IPS-15b (cell line): Measurements from ENCODE around the gene LASP1NB.

Experiments
- H3K27me3 ChIP-seq: one replicate; pipeline ENCODE4 v1.6.1; 2013; ENCODE audit warnings: low read length; ENCODE audit not compliant: control insufficient read depth, insufficient read depth
- H3K36me3 ChIP-seq: one replicate; pipeline ENCODE4 v1.6.1; 2013; ENCODE audit warnings: low read length; ENCODE audit not compliant: control insufficient read depth, insufficient read depth
- H3K4me1 ChIP-seq: one replicate; pipeline ENCODE4 v1.6.1; 2013; ENCODE audit warnings: mild to moderate bottlenecking, low read length; ENCODE audit not compliant: control insufficient read depth, insufficient read depth
- H3K4me3 ChIP-seq: one replicate; pipeline ENCODE4 v1.5.1; 2013; ENCODE audit warnings: low read depth, low read length
- H3K9ac ChIP-seq: one replicate; pipeline ENCODE4 v1.6.1; 2013; ENCODE audit warnings: low read depth, mild to moderate bottlenecking, low read length
- H3K9me3 ChIP-seq: one replicate; pipeline ENCODE4 v1.6.1; 2013; ENCODE audit warnings: mild to moderate bottlenecking, low read length; ENCODE audit not compliant: control insufficient read depth, insufficient read depth

Gene LASP1NB

DNA sequence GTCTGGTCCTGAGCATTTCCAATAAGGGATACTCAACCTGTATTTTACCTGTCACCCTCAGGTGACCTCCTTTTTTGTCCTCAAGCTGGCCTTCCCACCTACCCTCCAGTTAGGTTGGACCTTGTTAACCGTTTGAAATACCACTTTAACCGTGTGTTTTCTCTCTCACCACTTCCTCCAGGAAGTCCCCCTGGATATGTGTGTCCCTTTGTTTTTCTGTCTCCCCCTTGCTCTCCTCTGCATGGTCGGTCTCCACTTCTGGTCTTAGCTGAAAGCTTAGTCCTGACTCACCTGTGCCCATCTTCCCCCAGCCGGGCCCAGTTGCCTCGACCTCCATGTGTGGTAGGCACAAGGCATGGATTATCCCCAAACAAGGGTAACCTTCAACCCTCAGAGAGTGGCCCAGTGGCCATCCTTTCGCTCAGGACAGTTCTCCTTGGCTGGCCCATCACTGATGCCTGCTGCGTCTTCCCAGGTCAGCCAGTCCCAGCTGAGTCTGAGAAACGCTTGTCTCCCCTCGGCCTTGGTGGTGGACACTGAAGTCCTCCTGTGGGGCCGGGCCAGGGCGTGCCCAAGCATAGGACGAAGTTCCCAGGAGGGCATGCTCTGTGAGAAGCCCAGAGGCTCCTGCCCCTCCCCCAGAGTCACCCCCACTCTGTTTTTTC, 35.5 kb upstream of the LASP1NB start:
- H3K4me3 ChIP-seq: no peak overlapping the region
- no peaks in the 10 kb centered on the region for H3K27me3 ChIP-seq
- no peak overlapping the region for H3K9ac ChIP-seq
- H3K9me3 ChIP-seq: no peaks in the 10 kb centered on the region
- peaks cover 12% of the 10 kb centered on the region for H3K4me1 ChIP-seq
- H3K36me3 ChIP-seq: peaks cover 21% of the 10 kb centered on the region

- Histone ChIP-seq H3K4me3 (no peak overlapping the region), H3K9me3 (no peaks in the 10 kb centered on the region), H3K9ac (no peak overlapping the region), H3K36me3 (peaks cover 16% of the 10 kb centered on the region), H3K4me1 (peaks cover 7% of the 10 kb centered on the region), H3K27me3 (no peaks in the 10 kb centered on the region)
Observed at GRCh38 chr17:38890410-38890746, 35.0 kb upstream of the LASP1NB start.

GRCh38 chr17:38891441-38891840, 34.0 kb upstream of the LASP1NB start:
- no peaks in the 10 kb centered on the region for H3K9me3 ChIP-seq
- no peaks in the 10 kb centered on the region for H3K27me3 ChIP-seq
- peaks cover 17% of the 10 kb centered on the region for H3K36me3 ChIP-seq
- no peak overlapping the region for H3K4me3 ChIP-seq
- no peak overlapping the region for H3K9ac ChIP-seq
- no peaks in the 10 kb centered on the region for H3K4me1 ChIP-seq

- no peaks in the 10 kb centered on the region for H3K4me1 ChIP-seq
- H3K27me3 ChIP-seq: no peaks in the 10 kb centered on the region
- H3K4me3 ChIP-seq: no peak overlapping the region
- H3K9me3 ChIP-seq: no peaks in the 10 kb centered on the region
- no peak overlapping the region for H3K9ac ChIP-seq
- peaks cover 19% of the 10 kb centered on the region for H3K36me3 ChIP-seq
Observed at GRCh38 chr17:38892083-38892482, 33.3 kb upstream of the LASP1NB start.

DNA sequence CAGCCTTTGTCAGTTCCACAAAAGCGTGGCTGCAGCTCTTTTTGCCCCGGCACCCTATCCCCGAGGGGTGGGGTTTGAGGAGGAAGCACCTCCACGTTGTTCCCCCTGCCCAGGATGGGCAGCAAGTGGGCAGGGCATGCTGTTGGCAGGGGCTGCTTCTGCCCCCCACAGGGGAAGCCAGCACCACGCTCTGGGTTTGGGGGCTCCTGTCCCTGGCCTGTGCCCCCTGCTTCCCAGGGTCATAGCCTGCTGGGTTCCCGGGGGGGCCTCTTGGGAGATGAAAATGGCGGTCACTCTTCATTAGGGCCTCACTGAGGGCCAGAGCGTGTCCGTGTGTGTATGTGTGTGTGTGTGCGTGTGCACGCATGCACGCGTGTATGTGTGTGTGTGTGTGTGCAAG, 32.8 kb upstream of the LASP1NB start:
- peaks cover 25% of the 10 kb centered on the region for H3K36me3 ChIP-seq
- H3K4me3 ChIP-seq: no peak overlapping the region
- no peaks in the 10 kb centered on the region for H3K9me3 ChIP-seq
- no peaks in the 10 kb centered on the region for H3K4me1 ChIP-seq
- H3K27me3 ChIP-seq: no peaks in the 10 kb centered on the region
- no peak overlapping the region for H3K9ac ChIP-seq

DNA sequence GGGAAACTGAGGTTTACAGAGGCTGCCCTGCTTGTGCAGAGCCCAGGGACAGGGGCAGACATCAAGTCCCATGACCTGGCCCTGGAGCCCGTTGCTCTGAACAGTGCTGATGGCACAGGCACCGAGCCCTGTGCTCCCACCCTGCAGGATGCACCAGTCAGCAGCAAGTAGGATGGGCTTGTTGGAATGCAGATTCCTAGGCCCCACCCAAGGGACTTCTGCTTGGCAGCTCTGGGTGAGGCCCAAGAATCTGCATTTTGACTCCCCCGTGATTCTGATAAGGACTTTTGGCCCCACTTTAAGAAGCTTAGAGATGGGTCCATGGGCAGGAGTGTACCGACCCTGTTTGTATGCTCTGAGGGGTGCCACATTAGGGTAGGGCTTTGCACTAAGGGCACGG, 32.3 kb upstream of the LASP1NB start:
- no peaks in the 10 kb centered on the region for H3K4me1 ChIP-seq
- peaks cover 27% of the 10 kb centered on the region for H3K36me3 ChIP-seq
- H3K27me3 ChIP-seq: no peaks in the 10 kb centered on the region
- H3K9ac ChIP-seq: no peak overlapping the region
- H3K9me3 ChIP-seq: no peaks in the 10 kb centered on the region
- H3K4me3 ChIP-seq: no peak overlapping the region

DNA sequence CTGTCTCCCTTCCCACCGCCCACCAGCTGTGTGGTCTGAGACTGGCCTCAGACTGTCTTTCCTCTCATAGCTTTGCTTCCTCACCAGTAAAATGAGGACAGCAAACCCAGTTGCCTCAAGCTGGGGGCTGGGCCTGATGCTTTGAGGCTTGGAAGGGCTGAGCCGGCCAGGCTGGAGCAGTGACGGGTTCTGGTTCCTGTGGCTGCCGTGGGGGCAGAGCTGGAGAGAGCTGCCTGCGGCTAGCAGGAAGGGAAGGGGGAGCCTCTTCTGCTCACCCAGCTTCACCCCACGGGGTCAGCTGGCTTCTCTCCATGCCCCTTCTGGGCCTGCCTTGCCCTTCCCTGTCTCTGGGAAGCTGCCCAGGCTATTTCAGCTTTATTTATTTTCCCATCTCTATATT, 31.8 kb upstream of the LASP1NB start:
- no peak overlapping the region for H3K9ac ChIP-seq
- H3K36me3 ChIP-seq: peaks cover 31% of the 10 kb centered on the region
- no peaks in the 10 kb centered on the region for H3K27me3 ChIP-seq
- no peaks in the 10 kb centered on the region for H3K4me1 ChIP-seq
- H3K9me3 ChIP-seq: no peaks in the 10 kb centered on the region
- no peak overlapping the region for H3K4me3 ChIP-seq

- no peaks in the 10 kb centered on the region for H3K9me3 ChIP-seq
- H3K9ac ChIP-seq: no peak overlapping the region
- no peaks in the 10 kb centered on the region for H3K4me1 ChIP-seq
- H3K4me3 ChIP-seq: no peak overlapping the region
- H3K36me3 ChIP-seq: peaks cover 37% of the 10 kb centered on the region
- no peaks in the 10 kb centered on the region for H3K27me3 ChIP-seq
Observed at GRCh38 chr17:38894276-38894675, 31.1 kb upstream of the LASP1NB start.

GRCh38 chr17:38896346-38896954, 29.0 kb upstream of the LASP1NB start:
- Histone ChIP-seq H3K9me3 (no peaks in the 10 kb centered on the region), H3K4me3 (no peak overlapping the region), H3K36me3 (peaks cover 39% of the 10 kb centered on the region), H3K27me3 (no peaks in the 10 kb centered on the region), H3K4me1 (peaks cover 4% of the 10 kb centered on the region), H3K9ac (no peak overlapping the region)

GRCh38 chr17:38897176-38897575, 28.2 kb upstream of the LASP1NB start:
- H3K4me3 ChIP-seq: no peak overlapping the region
- no peak overlapping the region for H3K9ac ChIP-seq
- H3K9me3 ChIP-seq: no peaks in the 10 kb centered on the region
- no peaks in the 10 kb centered on the region for H3K27me3 ChIP-seq
- peaks cover 4% of the 10 kb centered on the region for H3K4me1 ChIP-seq
- H3K36me3 ChIP-seq: peaks cover 34% of the 10 kb centered on the region

DNA sequence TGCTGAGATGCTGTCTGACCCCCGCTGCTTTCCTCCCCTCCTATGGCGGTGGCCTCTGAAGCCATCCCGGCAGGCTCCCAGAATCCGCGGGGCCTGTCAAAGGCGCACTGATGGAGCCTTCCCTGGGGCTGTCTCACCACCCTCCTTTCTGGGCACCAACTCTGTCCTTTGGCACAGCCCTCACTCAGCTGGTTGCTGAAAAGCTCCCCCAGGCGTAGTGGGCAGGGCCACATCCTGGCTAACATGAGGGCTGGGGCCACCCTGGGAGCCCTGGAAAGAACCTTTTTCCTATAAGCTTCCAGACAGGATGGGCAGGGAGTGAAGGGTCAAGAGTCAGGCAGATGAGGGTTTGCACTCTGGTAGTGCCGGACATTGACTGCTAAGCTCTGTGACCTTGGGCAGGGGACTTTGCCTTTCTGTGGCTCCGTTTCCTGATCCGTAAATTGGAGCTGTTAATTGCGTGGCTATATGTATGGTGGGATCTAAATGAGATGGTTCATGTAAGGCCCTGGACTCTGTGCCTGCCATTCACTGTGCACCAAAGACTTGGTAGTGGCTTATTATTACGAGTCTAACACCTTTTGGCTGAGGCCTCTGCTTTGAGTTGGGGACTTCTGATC, 27.6 kb upstream of the LASP1NB start:
- H3K4me1 ChIP-seq: peaks cover 4% of the 10 kb centered on the region

DNA sequence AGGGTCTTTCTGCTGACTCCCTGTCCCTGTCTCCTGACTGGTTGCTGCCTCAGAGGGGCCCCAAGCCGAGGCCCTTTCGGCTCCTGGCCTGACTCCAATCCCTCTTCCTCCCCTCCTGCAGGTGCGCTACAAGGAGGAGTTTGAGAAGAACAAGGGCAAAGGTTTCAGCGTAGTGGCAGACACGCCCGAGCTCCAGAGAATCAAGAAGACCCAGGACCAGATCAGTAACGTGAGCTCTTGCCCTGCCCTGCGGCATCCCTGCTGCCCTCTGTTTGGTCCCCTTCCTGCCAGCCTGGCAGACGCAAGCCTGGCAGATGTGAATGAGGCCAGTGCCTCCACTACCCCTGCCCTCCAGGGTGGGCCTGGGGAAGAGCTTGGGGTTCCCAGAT, 27.1 kb upstream of the LASP1NB start:
- Histone ChIP-seq H3K36me3 (peaks cover 26% of the 10 kb centered on the region), H3K9ac (no peak overlapping the region), H3K4me1 (peaks cover 4% of the 10 kb centered on the region), H3K4me3 (no peak overlapping the region), H3K9me3 (no peaks in the 10 kb centered on the region), H3K27me3 (no peaks in the 10 kb centered on the region)

More for the DNA sequence above, 27.6 kb upstream of the LASP1NB start:
- Histone ChIP-seq H3K27me3 (no peaks in the 10 kb centered on the region), H3K9me3 (no peaks in the 10 kb centered on the region), H3K36me3 (peaks cover 28% of the 10 kb centered on the region), H3K4me3 (no peak overlapping the region), H3K9ac (no peak overlapping the region)
